Pons (tissue), 1 donor: ENCODE measurements around the gene ALDH3A1.

Experiments used
- DNase-seq: peaks from one replicate; pipeline ENCODE4 v3.0.0-alpha.2; 2016; ENCODE audit warnings: low spot score

The ALDH3A1 gene

GRCh38 chr17:19740933-19741332 lies 7.2 kb downstream of the ALDH3A1 start:
- DNase-seq, result no peak

DNA sequence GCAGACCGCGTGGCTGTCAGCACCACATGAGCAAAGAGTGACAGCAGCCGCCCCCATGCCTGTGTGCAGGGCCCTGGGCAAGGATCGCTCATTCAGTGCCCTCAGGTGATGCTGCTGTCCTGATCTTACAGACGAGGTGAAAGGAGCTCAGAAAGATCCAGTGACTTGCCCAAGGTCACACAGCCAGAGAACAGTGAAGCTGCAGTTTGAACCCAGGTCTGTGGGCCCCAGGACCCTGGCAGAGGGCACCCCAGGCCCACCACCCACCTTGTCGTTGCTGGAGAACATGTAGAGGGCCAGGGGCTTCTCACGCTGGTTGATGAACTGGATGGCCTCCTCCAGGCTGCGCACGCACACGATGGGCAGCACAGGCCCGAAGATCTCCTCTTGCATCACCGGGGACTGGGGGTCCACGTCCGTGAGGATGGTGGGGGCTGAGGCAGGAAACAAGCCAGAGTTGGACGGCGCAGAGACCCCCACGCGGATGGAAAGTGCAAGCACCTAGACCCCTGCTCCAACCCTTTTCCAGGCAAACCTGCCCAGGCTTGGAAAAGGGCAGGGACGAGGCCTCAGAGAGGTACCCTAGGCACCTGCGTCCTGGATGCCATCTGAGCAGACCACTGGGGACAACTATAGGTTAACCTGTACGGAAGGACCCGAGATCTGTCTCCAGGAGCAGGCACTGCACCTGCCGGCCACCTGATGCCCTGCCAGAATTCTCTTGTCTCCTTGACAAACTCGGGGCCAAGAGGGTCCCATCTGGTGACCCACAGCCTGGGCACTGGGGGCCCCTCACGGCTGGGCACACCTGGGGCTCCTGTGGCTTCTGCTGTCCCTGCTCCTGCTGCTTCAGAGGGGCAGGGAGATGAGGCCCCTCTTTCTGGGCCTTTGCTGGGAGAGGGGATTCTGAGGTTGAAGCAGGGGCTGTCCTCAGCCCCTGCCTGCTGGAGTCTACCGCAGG lies 8.6 kb downstream of the ALDH3A1 start:
- DNase-seq, result no peak

DNA sequence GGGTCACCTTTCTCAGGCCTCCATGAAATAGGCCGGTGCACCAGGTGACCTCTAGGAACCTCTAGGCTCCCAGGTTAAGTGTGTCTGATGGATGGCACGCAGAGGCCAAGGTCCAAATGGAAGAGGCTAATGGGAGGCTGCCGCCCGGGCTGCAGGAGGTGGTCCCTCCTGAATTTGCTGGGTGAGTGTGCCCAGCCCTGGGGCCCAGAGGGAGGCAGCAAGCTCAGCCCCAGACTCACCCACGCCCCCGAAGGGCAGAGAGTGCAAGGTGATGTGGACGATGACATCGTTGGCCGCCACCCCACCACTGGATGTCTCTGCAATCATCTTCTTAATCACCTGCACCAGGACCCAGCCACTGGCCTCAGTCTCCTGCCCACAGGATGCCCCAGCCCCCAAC lies 9.3 kb downstream of the ALDH3A1 start:
- no peak for DNase-seq

DNA sequence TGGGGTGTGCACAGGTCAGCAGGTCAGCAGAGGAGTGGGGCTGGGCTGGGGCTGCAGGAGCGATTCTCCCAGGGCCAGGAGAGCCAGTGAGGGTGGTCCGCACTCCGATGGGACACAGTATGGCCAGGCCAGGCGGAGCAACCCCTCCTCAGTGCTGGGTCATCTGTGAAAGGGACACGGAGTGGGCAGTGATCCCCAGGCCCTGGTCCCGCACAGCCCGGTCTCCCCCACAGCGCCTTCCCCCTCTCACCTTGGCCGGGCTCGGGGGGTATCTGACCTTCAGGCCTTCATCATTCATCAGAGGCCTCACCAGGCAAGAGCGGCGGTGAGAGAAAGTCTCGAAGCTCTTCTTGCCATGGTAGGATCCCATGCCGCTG lies 10.0 kb downstream of the ALDH3A1 start:
- DNase-seq, result no peak

DNA sequence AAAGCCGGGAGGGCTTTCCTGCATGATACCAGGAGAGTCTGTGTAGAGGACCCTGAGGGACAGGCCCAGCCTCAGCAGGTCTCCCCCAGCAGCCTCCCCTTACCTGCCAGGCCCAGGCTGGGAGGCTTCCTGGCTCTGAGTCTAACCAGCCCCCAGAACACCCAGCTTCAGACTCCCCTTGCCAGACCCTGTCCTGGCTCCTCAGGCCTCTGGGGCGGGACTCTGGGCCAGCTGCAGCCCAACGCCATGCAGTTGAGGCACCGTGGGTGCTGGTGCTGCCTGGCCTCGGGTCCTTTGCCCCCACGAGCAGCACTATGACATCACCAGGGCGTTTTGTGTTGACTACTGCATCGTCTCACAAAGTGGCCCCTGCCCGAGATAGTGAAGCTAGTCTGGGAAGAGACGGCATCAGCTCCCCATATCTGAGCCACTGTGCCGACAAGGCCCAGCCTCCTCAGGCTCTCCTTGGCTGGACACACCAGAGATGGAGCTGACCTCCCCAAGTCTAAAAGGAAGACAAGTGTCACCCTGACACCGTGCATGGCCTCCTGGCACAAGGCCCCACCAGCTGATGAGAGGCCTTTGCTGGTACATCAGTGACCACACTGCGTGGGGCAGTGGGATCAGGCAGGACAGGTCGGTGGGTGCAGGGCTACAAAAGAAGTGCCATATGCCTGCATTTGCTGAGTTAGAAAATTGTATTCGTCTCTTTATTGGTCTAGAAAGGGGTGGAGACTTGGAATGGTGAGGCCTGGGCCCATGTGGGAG lies 10.6 kb downstream of the ALDH3A1 start:
- no peak for DNase-seq

DNA sequence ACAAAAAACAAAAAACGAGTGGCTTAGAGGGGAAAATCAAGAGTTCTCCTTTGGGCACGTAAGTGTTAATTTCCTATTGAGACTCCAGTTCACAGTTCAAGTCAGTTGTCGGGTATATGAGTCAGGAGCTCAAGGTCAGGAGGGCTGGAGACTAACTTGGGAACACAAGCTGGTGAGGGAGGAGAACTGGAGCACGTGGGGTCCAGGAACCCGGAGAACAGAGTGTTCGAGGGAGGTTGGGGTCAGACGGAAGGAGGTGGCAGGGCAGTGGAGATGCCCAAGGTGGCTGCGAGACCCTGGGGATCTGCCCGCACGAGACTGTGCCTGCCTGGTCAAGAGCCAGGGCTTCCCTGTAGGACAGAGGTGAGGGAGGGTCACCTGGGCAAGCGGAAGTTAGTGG lies 12.0 kb downstream of the ALDH3A1 start:
- no peak for DNase-seq

- no peak for DNase-seq
These were observed 14.1 kb downstream of the ALDH3A1 start for GRCh38 chr17:19733953-19734526.

DNA sequence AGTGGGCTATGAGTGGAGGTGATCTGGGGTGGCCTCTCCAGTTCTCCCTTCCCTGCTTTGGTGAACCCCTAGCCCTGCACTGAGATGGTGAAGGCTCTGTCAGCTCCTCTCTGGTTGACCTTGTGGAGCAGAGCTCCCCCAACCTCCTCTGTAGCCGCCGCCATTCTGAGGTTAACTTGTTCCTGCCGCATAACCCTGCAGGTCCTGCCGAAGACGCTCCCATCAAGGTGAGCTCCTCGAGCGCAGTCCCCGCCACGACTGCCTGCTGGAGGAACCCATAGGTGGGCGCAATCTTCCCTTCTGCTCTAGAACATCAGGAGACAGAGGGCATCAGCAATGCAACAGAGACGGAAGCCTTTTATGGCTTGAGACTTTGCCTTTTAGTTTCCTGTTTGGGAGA lies 16.5 kb downstream of the ALDH3A1 start:
- DNase-seq, result no peak

- no peak for DNase-seq
These were observed 17.3 kb downstream of the ALDH3A1 start for GRCh38 chr17:19730843-19731242.

DNA sequence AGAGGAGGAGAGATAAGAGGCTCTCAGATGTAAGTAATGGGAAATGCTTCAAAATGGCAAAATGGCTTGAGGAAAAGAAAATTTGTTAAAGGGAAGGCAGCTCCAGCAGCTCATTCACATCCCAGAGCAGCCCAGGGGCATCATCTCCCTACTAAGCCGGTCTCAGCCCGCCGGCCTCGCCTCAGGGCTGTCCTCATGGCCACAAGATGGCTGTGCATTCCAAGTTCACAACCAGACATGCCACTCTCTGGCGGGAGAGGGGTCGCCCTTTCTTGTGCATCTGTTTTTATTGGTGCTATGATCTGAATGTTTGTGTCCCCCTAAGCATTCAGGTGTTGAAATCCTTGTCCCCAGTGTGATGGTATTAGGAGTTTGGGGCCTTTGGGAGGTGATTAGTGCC lies 18.2 kb downstream of the ALDH3A1 start:
- DNase-seq, result no peak

GRCh38 chr17:19728084-19728495 lies 20.0 kb downstream of the ALDH3A1 start:
- DNase-seq, result peak; percentile 91

- DNase-seq, result peak; percentile 99
These were observed 20.5 kb downstream of the ALDH3A1 start for GRCh38 chr17:19727501-19728078.

- DNase-seq, result no peak
These were observed 21.3 kb downstream of the ALDH3A1 start for GRCh38 chr17:19726631-19727376.

DNA sequence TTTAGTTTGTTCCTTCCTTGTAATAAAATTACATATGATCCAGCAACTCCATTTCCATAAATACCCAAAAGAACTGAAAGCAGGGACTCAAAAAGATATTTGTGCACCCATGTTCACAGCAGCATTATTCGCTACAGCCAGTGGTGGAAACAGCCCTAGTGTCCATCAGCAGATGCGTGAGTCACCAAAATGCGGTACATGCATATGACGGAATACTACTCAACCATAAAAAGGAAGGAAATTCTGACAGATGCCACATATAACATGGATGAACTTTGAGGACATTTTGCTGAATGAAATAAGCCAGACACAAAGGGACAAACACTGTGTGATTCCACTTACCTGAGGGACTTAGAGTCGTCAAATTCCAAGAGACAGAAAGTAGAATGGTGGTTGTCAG lies 22.6 kb downstream of the ALDH3A1 start:
- no peak for DNase-seq

DNA sequence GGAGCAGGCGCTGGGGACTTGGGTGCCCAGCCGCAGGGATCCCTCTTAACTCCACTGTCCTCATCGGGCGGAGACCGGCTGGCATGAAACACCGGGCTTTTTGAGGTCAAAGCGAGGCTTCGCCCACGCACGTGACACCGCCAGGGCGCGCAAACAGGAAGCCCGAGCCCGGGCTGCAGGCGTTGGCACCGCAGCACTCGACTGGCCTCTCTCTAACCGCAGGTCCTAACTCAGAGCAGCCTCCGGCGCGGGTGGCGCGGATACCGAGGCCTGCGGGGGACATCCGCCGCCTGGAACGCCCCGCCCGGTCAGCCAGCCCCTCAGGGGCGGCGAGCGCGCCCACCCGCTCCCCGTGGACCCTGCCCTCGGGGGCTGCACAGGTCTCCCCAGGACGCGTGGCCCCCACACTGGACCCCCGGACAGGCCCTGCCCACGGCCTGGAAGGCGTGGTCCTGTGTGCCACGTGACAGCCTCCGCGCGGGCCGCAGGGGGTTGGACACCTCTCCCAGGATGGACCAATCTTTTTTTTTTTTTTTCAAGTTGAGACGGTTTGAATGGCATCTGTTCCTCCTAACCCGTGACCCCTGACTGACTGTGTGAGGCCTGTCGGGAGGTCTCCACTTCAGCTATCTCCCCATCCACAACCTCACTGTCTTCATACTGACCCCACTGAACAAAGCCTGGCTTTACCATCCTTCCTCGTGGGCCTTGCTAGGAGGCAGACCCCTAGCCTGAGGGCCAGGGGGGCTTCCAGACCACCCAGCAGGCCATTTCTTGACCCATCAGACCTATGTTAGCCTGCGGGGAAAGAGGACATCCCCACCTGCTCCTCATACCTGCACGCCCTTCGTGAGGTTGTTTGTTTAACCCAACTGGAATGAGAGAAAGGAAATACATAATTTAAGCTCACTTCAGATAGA lies 23.3 kb downstream of the ALDH3A1 start:
- DNase-seq, result peak; percentile 43

DNA sequence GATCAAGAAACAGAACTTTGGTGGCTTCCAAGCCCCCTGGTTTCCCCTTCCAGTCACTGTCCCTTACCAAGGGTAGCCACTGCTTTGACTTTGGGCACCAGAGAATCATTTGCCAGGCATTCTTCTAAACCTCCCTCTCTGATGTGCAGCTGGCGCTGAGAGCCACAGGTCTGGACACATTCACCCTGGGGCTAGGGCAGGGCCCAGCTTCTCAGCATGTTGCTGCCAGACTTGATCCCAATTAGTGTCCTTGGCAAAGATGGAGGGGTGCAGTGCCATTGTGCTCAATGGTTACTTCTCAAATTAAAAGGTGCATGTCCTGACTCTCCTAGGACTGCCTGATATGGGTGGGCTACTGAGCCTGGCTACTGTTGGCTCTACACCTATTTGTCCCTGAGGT lies 24.1 kb downstream of the ALDH3A1 start:
- DNase-seq, result no peak

- no peak for DNase-seq
These were observed 27.3 kb downstream of the ALDH3A1 start for GRCh38 chr17:19720631-19721426.

GRCh38 chr17:19720210-19720475 lies 28.0 kb downstream of the ALDH3A1 start:
- DNase-seq, result no peak

DNA sequence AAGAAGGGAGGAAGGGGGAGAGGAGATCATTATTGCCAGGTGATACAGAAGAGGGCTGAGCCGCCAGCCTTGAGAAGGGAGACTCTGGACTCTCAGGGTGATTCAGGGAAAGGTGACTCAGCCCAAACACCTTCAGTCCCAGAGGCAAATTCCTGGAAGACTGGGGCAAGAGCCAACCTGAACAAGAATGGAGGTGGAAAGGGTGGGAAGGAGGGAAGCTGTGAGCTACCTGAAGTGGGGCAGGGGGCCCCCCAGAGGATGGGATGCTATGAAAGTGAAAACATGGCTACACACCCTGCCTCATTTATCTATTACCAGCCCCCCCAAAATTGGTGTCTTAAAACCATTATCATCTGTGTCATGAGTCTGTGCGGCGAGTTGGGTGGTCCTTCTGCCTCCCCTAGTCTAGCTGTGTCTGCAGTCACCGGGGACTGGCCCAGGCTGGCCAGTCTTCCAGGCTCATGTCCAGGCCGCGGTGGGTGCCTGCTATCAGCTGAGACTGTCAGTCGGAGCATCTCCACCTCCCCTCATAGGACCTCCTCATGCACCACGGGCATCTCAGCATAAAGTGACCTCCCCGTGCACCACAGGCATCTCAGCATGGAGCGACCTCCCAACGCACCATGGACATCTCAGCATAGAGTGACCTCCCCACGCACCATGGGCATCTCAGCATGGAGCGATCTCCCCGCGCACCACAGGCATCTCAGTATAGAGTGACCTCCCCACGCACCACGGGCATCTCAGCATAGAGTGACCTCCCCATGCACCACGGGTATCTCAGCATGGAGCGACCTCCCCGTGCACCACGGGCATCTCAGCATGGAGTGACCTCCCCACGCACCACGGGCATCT lies 28.5 kb downstream of the ALDH3A1 start:
- no peak for DNase-seq
